Ovary (tissue), 3 donors: Measurements from ENCODE around the gene LYRM9.

Source experiments
- CTCF ChIP-seq, 3 donors: fragments of 450-650 bp in 2 of 3; fragments of 200-600 bp in 1 of 3; IDR thresholded peaks; one replicate each; pipeline versions ENCODE4 v1.5.1 to v1.8.0; 2016 to 2022; ENCODE audit warnings: antibody characterized with exemption in 3 of 3, mild to moderate bottlenecking in 1 of 3
- EP300 ChIP-seq: sonication (generic); formaldehyde crosslinking; IDR thresholded peaks from one replicate; pipeline ENCODE4 v1.6.1; 2017; ENCODE audit warnings: antibody characterized with exemption
- POLR2A ChIP-seq: fragments of 450-650 bp; IDR thresholded peaks from one replicate; pipeline ENCODE4 v1.6.1; 2017; ENCODE audit warnings: antibody characterized with exemption, mild to moderate bottlenecking, moderate library complexity
- donor health status: DM: no; HTN: no; CAD: no.

DNA sequence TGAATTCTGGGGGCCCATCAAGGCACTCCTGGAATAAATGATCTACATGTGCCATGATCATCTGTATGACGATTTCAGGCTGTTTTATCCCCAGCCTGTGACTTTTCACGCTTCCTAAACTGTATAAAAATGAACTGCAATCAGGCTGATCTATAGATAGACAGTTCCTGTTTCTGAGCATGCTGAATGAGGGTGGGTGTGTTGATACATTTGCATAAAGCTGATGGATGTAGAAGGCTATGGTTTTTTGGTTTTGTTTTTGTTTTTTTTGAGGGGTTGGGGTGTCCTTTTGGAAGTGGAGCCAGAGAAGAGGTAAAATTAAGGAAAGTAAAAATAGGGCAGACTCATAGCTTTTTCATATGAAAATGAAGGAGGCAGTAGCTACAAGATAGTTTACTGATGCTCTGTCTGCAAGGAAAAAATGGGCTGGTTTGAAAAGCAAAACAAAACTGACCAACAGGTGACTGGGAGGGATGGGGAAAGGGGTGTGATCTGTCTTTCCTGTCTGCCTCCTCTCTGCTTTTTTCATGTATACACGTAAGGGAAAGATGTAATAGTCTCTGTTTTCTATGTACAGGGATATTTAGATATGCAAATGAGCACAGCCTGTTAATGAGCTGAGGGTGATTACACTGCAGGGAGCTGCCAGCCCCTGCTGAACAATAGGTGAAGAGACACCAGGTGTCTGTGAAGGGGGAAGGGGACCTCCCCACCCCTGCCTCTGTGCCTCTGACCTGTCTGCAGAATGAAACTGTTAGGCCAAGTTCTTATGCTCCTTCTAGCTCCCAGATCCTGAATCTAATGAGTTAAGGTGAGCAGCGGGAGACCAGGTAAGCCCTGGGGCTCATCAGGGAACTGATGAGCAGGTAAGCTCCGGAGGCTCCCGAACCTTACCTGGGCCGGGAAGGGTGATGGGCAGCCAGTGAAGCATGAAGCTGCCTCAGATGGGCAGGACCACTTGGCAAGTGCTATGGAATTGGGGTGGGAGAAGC, 46.6 kb upstream of the LYRM9 start:
- TF ChIP-seq CTCF (IDR thresholded peaks at IDR 0.05) = no peak
- TF ChIP-seq POLR2A = no peak
- TF ChIP-seq EP300 = no peak
